Progenitor cell of endocrine pancreas (in vitro differentiated cells): ENCODE results near the gene PRPF31. TPM values are rescaled to one million over a fixed set of nuclear protein-coding genes. Genes with fewer than 3 reads are reported as not detected.

Source experiments
- DNase-seq: peaks from one replicate; pipeline ENCODE4 v3.0.0; 2021; ENCODE audit warnings: low spot score; ENCODE audit not compliant: unreplicated experiment
- H3K27ac Mint-ChIP-seq: 2 replicates; pipeline ENCODE4 v1.8.0; 2021; ENCODE audit warnings: mild to moderate bottlenecking, moderate library complexity, mixed read lengths
- H3K27me3 Mint-ChIP-seq: 2 replicates; pipeline ENCODE4 v1.8.0; 2021; ENCODE audit warnings: mixed read lengths
- H3K36me3 Mint-ChIP-seq: 2 replicates; pipeline ENCODE4 v1.8.0; 2022; ENCODE audit warnings: mixed read lengths; ENCODE audit not compliant: insufficient read depth
- H3K4me1 Mint-ChIP-seq: 2 replicates; pipeline ENCODE4 v1.8.0; 2021; ENCODE audit warnings: low read depth, mixed read lengths
- H3K4me3 Mint-ChIP-seq: 2 replicates; pipeline ENCODE4 v1.8.0; 2021; ENCODE audit warnings: low read depth, mild to moderate bottlenecking, moderate library complexity, mixed read lengths
- H3K9me3 Mint-ChIP-seq: 2 replicates; pipeline ENCODE4 v1.8.0; 2021; ENCODE audit warnings: low read depth, mixed read lengths
- total RNA-seq: library from RNA; stranded (reverse); gene quantifications from 2 replicates; pipeline ENCODE4 v1.2.1, GENCODE V29; 2021
- TF ChIP-seq, protein P1 (sequence below): fragments of 200-600 bp; sonication (generic); IDR thresholded peaks from one replicate; pipeline ENCODE4 v1.5.0; 2021; ENCODE audit warnings: antibody characterized with exemption, mild to moderate bottlenecking; ENCODE audit not compliant: unreplicated experiment

Gene PRPF31
- total RNA-seq, 1 donor from 2014 or later = 71.3 TPM

DNA sequence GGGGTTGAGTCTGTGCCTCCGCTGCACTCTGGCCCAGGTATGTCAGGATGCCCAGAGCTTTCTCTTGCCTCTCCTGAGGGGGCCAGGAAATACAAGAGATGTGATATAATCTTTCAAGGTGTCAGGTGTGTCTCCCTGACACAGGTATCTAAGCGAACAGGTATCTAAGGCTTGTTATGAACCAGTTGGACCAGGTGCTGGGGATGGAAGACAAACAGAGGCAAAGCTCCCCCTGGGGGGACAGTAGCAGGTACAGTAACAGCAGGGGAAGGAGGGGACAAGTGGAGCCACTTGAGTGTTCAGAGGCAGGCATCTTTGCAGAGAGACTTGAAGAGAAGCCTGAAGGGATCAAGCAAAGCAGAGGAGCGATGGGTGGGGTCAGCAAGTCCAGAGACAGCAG lies 41.4 kb downstream of the PRPF31 start:
- TF ChIP-seq, protein P1, sequence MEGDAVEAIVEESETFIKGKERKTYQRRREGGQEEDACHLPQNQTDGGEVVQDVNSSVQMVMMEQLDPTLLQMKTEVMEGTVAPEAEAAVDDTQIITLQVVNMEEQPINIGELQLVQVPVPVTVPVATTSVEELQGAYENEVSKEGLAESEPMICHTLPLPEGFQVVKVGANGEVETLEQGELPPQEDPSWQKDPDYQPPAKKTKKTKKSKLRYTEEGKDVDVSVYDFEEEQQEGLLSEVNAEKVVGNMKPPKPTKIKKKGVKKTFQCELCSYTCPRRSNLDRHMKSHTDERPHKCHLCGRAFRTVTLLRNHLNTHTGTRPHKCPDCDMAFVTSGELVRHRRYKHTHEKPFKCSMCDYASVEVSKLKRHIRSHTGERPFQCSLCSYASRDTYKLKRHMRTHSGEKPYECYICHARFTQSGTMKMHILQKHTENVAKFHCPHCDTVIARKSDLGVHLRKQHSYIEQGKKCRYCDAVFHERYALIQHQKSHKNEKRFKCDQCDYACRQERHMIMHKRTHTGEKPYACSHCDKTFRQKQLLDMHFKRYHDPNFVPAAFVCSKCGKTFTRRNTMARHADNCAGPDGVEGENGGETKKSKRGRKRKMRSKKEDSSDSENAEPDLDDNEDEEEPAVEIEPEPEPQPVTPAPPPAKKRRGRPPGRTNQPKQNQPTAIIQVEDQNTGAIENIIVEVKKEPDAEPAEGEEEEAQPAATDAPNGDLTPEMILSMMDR = no peak
- peak overlapping the region; percentile 71 for H3K27ac Mint-ChIP-seq

DNA sequence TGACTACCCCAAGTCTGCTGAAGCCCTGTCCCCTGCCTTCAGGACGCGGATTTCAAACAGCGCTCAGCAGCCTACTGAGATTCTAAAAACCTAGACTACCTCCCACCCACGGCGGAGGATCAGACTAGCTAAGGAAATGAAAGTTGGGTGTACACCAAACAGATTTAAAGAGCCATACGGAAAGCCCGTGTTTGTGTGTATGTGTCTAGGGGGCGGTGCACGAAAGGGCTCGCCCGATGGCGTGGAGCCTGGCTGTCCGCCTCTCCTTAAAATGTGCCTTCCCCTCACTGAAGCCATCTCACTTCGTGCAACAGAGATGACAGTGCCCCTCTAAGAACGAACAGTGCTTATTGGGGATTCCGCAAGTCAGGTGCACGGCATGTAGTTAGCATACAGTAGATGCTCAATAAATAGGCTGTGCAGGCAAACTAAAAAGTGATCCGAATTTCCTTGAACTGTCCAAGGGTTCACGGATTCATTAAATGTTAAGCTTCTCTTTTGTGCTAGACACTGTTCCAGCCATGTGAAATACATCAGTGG lies 43.3 kb downstream of the PRPF31 start:
- H3K4me3 Mint-ChIP-seq = peak overlapping the region; percentile 99
- TF ChIP-seq, protein P1 = no peak
- peaks cover 6% of the 10 kb centered on the region for H3K27me3 Mint-ChIP-seq
- no peak for DNase-seq
- peak overlapping the region; percentile 92 for H3K27ac Mint-ChIP-seq
- H3K9me3 Mint-ChIP-seq = no peaks in the 10 kb centered on the region
- peaks cover 16% of the 10 kb centered on the region for H3K36me3 Mint-ChIP-seq
- H3K4me1 Mint-ChIP-seq = peaks cover 27% of the 10 kb centered on the region

More for the DNA sequence above, 41.4 kb downstream of the PRPF31 start:
- H3K27me3 Mint-ChIP-seq = no peaks in the 10 kb centered on the region
- no peaks in the 10 kb centered on the region for H3K9me3 Mint-ChIP-seq
- peaks cover 18% of the 10 kb centered on the region for H3K36me3 Mint-ChIP-seq
- peak overlapping the region; percentile 2 for H3K4me3 Mint-ChIP-seq
- peaks cover 23% of the 10 kb centered on the region for H3K4me1 Mint-ChIP-seq
- DNase-seq = no peak

- peak within 1 kb of the TSS; percentile 98 for H3K27ac Mint-ChIP-seq
- peaks cover 27% of the 10 kb centered on the region for H3K4me1 Mint-ChIP-seq
- H3K36me3 Mint-ChIP-seq = peaks cover 12% of the 10 kb centered on the region
- peak within 1 kb of the TSS; percentile 99 for H3K4me3 Mint-ChIP-seq
- TF ChIP-seq, protein P1 = peak; percentile 54
- H3K27me3 Mint-ChIP-seq = peaks cover 11% of the 10 kb centered on the region
- DNase-seq = peak; percentile 97
- H3K9me3 Mint-ChIP-seq = no peaks in the 10 kb centered on the region
Observed at GRCh38 chr19:54159352-54160181, 44.0 kb downstream of the PRPF31 start, which contains the start of gene LENG1. Gene LENG1 (minus strand): TSS chr19:54159721. CDS start chr19:54159695, 26 bp downstream.

- Mint-ChIP-seq H3K27me3 (peaks cover 12% of the 10 kb centered on the region), H3K4me1 (peaks cover 27% of the 10 kb centered on the region), H3K9me3 (no peaks in the 10 kb centered on the region), H3K36me3 (peaks cover 13% of the 10 kb centered on the region), H3K4me3 (peak overlapping the region; percentile 99), H3K27ac (peak overlapping the region; percentile 98)
- no peak for DNase-seq
- TF ChIP-seq, protein P1 = no peak
Observed at GRCh38 chr19:54160182-54160811, 44.7 kb downstream of the PRPF31 start.

DNA sequence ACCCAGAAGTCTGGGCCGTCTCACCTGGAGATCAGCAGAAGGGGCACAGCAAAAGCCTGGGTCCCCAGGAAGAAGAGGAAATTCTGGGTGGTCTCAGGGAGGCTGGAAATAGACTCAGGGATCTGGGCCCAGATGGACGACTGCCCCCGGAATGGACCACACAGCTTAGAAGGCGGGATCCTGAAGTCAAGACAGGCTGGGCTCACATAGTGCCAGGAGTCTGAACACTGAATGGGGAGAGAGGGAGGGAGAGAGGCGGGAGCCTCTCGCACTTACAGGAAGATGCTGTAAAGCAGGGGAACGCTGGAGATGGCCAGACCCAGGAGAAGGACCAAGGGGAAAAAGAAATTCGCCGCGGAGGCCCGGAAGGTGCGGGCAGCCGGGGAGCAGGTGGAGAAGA lies 45.3 kb downstream of the PRPF31 start:
- no peaks in the 10 kb centered on the region for H3K9me3 Mint-ChIP-seq
- no peak for DNase-seq
- TF ChIP-seq, protein P1 = no peak

More for the DNA sequence above, 45.3 kb downstream of the PRPF31 start:
- peak overlapping the region; percentile 98 for H3K27ac Mint-ChIP-seq
- peaks cover 12% of the 10 kb centered on the region for H3K27me3 Mint-ChIP-seq
- H3K4me1 Mint-ChIP-seq = peaks cover 27% of the 10 kb centered on the region
- H3K36me3 Mint-ChIP-seq = peaks cover 18% of the 10 kb centered on the region
- peak overlapping the region; percentile 99 for H3K4me3 Mint-ChIP-seq
